HG03097 (cell line): Measurements from ENCODE around the gene HAL.
"Not testable (repeated sequence)": the region's sequence is repeated elsewhere in the genome, so short reads cannot be mapped to it uniquely, and the experiment has no call there.

Source experiments
- ATAC-seq: cut with Tn5 transposase; IDR thresholded peaks from one replicate; pipeline ENCODE4 v1.9.1; 2021; ENCODE audit not compliant: unreplicated experiment, low FRiP score

Gene HAL

GRCh38 chr12:95978351-95978750 lies 17.8 kb downstream of the HAL start:
- ATAC-seq, result no peak

- no peak for ATAC-seq
Observed at GRCh38 chr12:95977764-95978305, 18.3 kb downstream of the HAL start.

- no peak for ATAC-seq
Observed at GRCh38 chr12:95976416-95976832, 19.7 kb downstream of the HAL start.

GRCh38 chr12:95975491-95975890 lies 20.7 kb downstream of the HAL start:
- no peak for ATAC-seq

- ATAC-seq, result no peak
Observed at GRCh38 chr12:95974358-95974757, 21.8 kb downstream of the HAL start.

- no peak for ATAC-seq
Observed at GRCh38 chr12:95972832-95973456, 23.2 kb downstream of the HAL start.

GRCh38 chr12:95970905-95971304 lies 25.2 kb downstream of the HAL start:
- ATAC-seq, result no peak

- ATAC-seq, result not testable (repeated sequence)
Observed at GRCh38 chr12:95969116-95969515, 27.0 kb downstream of the HAL start.

- ATAC-seq, result no peak
Observed at GRCh38 chr12:95967301-95967700, 28.8 kb downstream of the HAL start.

- ATAC-seq, result no peak
Observed at GRCh38 chr12:95966287-95966870, 29.8 kb downstream of the HAL start.

GRCh38 chr12:95963096-95963495 lies 33.0 kb downstream of the HAL start:
- ATAC-seq, result no peak

- ATAC-seq, result no peak
Observed at GRCh38 chr12:95962222-95962621, 33.9 kb downstream of the HAL start.

- no peak for ATAC-seq
Observed at GRCh38 chr12:95960241-95960640, 35.9 kb downstream of the HAL start.

- no peak for ATAC-seq
Observed at GRCh38 chr12:95959107-95959506, 37.0 kb downstream of the HAL start.

- no peak for ATAC-seq
Observed at GRCh38 chr12:95956557-95957145, 39.5 kb downstream of the HAL start.

- ATAC-seq, result no peak
Observed at GRCh38 chr12:95955549-95956159, 40.5 kb downstream of the HAL start.

GRCh38 chr12:95953000-95953399 lies 43.1 kb downstream of the HAL start:
- no peak for ATAC-seq

- no peak for ATAC-seq
Observed at GRCh38 chr12:95951515-95951914, 44.6 kb downstream of the HAL start.

- no peak for ATAC-seq
Observed at GRCh38 chr12:95949477-95950206, 46.5 kb downstream of the HAL start.

GRCh38 chr12:95944108-95944704 lies 51.9 kb downstream of the HAL start:
- no peak for ATAC-seq
